Tongue (tissue), 2 donors: Measurements from ENCODE around the gene PIK3IP1. TPM values are rescaled to one million over a fixed set of nuclear protein-coding genes. Genes with fewer than 3 reads are reported as not detected.
A peak's percentile ranks its signal among the peaks of the same experiment; 100 is the strongest.

Experiments used
- DNase-seq: peaks from one replicate; pipeline ENCODE4 v3.0.0-alpha.2; 2015
- total RNA-seq: library from RNA; depleted of rRNA; stranded (reverse); fragments of >200 nt; gene quantifications from one replicate; pipeline ENCODE4 v1.2.3, GENCODE V29; 2014

Gene PIK3IP1
- total RNA-seq, 1 donor from 2014 or later = 16.7 TPM

DNA sequence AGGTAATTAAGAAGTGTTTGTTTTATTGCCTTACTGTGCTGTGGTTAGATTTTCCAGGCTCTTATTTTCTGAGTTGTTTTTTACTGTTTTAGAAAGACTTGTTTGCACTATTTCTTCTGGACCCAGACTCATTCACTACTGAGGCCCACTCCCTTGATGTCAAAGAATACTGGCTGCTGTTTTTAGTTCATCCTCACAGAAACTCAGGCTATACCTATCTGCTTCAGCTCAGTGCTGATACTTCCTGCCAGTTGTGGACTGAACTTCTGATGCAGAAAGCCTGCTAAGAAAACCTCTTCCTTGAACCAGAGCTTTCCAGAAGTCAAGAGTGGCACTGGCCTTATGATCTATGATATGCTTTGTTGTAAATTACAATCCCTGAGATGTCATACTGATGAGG, 15.9 kb upstream of the PIK3IP1 start:
- DNase-seq = no peak

DNA sequence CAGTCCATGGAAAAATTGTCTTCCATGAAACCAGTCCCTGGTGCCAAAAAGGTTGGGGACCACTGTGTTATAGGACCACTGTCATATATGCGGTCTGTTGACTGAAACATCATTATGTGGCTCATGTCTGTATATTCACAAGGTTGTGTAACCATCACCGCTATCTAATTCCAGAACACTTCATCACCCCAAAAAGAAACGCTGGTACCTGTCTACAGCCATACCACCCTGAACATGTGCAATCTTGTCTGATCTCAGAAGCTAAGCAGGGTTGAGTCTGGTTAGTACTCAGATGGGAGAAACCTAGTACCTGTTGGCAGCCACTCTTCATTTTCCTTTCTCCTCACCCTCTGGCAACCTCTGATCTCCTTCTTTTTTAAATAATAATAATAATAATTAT, 12.9 kb upstream of the PIK3IP1 start:
- DNase-seq = no peak

DNA sequence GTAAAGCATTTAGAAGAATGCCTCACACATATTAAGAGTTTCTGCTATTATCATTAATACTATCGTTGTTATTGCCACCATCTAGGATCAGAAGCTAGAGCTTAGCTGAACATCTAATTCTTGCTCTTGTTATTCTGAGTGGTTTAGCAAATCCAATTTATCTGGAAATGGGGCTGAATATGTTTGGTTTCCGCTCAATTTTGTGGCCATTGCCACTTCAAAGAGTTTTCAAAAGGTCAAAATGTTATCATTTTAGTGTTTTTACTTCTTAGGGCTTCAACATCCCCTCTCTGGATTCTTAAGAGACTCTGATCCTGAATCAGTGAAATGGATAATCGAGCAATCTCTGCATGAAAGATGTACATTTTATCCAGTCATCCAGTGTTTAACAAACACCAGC, 10.2 kb upstream of the PIK3IP1 start:
- DNase-seq = no peak

DNA sequence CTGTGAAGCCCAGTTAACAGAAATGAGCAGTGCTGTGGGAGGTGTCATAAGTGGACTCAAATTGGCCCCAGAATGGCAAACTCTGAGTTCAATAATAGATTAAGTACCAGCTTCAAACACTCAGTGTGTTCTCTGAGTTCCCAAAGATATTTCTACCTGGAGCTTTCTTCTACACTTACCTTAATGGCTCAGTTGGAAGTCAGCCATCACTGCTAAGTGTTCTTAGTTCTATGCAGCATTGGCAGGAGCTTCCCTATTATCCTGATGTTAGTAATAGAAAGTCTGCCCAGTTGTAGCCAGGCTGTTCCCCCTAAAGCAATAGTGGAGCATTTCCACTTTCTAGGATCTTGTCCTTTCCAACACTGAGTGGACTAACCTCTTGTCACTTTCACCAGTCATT, 9.7 kb upstream of the PIK3IP1 start:
- DNase-seq = no peak

DNA sequence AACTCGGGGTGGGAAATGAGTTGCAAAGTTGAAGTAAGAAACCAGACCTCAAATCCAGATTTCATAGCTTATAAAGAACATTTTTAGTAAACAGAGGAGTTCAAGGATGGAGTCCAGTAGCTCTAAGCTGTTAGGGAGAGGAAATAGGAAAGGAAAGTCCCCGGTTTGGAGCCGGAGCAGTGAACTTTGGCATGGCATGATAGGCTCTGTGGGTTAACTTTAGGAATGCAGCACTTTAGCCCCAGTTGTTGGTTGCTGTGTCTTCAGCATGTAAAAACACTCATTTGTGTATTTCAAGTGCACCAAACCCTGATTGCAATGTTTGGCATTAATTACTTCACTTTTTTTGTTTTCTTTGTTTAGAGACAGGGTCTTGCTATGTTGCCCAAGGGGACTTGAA, 8.6 kb upstream of the PIK3IP1 start:
- DNase-seq = no peak

DNA sequence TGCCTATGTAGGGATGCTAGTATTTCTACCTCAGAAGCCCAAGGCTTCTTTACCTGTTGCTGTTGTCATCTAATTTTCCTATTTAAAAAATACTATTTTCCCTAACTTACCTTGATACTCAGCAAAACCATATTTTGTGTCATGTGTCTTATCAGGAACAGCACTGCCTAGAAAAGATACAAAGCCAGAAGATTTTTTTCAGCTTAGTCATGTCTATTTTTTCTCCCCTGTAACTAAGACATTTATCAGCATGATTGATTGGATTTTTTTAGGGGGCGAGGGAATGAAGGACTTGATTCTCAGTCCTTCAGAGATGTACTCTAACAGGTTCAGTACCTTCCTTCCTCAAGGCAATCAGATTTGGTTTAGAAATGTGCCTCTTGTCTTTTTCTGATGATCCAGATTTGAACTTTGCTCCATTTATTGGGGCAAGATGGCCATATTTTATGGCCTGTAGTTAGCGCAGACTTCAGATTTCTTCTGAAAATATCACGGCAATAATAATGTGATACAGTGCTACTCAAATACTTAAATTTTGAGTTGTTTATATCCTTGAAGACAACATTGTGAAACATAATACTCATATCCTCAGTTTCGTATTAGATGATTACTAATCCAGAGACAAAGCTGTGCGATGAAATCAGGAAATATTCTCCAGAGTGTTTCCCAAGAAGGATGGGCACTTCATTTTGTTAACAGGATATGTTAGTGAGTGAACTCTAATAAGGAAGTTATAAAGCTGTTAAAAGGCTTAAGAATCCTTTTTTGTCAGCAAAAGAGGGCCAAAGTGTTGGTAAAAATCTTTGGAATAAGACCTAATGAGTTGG, 3.8 kb upstream of the PIK3IP1 start:
- DNase-seq = no peak

DNA sequence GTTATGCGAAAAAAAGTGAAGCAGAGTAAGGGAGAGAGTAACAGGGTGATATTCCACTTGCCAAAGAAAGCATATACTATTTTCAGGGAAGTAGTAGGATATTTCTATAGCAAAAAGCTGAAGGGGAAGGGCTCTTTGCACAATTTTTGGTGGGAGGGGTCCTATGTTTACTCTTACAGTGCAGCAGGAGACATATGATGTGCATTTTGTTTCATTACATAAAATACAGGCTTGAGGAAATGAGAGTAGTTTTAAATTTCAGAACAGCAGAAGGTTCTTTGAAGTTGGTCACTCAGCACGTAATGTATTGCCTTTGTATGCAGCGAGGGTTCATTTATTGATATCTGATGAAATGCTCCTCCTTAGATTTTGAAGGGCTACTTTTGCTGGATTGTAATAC, 3.1 kb upstream of the PIK3IP1 start:
- no peak for DNase-seq

DNA sequence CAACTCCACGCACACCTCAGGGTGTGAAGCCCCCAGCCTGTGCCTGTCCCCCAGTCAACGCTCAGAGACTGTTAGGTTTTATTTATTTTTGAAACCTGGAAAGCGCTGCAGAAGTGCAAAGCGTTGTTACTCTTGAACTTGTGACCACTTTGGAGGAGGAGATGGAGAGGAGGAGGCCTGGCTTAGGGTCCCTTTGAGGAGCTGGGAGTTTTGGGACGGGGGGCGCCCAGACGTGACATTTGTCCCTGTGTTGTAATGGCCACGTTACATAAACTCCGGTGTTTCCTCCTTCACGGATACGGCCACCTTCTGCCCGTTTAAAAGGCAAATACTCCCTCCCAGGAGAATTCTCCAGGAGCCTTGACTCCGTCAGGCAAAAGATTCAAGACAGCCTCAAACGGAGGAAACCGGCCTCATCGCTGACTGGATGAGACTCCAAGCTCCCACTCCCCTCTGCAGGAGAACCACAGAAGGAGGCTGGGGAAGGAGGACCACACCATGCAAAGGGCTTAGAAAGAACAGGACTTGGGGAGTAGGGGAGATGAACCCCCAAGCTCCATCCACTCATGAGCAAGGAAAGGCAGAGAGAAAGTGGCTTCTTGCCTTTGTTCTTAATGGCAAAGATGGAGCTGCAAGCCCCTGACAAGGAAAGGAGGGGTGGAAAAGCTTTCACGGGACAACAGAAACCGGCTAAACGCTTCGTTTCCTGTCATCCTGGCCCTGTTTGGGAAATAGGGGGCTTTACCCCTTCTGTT, 630 bp downstream of the PIK3IP1 start:
- DNase-seq = no peak

DNA sequence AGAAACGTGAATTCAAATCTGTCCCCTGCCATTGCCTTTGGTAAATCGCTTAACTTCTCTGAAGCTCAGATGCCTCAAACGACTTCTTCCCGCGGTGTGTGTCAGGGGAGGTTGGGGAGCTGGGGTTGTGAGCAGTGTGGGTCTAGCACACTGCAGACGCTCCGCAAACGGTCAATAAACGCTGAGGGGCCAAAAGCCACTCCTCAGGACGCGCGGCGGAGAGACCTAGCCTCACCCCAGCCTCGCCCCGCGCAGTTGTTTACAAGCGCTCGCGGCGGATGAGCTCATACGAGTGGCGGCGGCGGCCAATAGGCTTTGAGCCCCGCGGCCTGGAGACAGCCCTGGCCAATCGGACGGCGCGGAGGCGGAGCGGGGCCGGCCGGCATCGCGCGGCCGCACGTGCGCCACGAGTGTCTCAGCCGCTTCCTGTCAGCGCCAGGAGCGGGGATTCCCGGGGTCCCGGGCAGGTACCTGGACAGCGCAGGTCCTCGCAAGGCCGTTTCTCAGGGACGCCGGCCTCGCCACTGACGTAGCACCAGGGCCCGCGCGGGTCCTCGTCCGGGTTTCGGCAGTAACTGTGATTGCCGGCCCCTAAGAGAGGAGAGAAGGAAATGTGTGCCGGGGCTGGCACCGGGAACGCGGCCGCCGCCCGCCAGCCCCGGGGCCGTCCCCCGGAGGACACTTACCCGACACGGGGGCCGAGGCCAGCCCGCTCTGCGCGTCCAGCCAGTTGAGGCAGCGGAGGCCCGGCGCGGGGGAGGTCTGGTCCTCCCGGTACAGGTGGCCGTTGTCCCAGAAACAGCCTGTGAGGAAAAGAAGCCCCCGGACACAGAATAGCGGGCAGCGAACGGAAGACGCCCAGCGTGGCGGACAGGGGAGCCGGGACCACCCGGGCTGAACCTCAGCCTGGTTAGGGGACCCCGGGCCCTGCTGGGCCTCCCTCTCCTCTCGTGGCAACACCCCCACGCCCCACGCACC, 1.5 kb downstream of the PIK3IP1 start:
- DNase-seq = peak; percentile 96

DNA sequence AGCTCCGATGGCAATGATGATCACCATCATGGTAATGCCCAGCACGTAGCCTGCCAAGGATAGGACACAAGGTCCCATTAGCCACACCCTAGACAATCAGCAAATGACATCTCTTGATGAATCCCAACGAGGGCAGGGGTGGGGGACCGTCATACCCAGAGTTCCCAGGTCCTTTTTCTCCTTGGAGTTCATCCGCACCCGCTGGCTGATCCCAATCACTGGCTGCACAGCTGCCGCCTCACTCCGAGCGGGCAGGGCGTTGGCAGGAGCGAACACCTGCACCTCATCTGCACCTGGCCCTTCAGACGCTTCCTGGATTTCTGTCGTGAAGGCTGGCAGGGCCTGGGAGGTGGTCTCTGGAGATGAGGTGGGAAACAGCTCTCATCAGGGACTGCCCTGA, 2.9 kb downstream of the PIK3IP1 start:
- no peak for DNase-seq

DNA sequence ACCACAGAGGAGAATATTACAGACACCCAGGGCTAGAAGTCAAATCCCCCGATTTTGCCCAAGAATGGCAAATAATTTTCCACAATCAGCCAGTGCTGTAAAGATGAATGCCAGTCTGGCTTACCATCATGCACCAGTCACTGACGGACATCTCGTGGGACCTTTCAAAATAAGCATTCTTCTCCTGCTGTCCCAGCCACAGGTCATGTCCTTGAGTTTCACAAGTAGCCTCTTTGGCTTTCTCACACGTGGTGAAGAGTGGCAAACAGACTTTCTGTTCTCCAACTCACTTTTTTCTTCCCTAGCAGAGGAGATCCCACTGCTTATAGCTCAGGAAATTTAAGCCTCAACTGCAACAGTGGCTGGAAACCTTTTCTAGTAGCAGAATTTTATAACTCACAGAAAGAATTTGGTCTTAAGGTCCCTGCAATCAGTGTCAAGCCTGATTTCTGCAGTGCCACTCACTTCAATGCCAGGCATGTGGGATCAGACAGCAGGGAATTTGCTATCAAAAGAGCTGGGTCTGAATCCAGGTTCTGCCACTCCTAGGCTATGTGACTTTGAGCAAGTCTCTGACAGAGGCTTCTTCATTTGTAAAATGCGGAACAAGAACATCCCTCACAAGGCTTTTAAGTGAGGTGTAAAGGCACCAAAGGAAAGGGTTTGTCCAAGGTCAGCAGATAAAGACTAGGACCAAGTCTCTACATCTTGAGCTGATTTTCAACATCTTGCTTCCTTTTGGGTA, 3.6 kb downstream of the PIK3IP1 start:
- no peak for DNase-seq

DNA sequence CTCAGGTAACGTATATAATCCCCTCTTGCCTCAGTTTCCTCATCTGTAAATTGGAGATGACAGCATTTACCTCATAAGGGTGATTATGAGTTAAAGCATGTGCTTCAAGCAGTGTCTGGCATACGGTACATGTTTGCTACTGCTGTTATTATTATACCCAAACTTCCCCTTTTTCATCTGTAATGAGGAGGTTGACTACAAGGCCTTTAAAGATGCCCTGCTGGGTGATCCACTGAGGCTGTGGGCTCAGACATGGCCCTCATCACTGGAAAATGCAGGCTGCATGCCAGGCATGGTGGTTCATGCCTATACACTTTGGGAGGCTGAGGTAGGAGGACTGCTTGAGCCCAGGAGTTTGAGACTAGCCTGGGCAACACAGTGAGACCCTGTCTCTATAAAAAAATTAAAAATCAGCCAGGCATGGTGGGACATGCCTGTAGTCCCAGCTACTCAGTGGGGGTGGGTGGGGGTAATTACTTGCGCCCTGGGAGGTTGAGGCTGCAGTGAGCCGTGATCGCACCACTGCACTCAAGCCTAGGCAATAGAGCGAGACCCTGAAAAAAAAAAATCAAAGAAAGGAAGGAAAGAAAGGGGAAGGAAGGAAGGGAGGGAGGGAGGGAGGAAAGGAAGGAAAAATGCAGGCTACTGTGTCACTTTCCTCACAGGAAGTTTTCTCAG, 4.3 kb downstream of the PIK3IP1 start:
- no peak for DNase-seq

DNA sequence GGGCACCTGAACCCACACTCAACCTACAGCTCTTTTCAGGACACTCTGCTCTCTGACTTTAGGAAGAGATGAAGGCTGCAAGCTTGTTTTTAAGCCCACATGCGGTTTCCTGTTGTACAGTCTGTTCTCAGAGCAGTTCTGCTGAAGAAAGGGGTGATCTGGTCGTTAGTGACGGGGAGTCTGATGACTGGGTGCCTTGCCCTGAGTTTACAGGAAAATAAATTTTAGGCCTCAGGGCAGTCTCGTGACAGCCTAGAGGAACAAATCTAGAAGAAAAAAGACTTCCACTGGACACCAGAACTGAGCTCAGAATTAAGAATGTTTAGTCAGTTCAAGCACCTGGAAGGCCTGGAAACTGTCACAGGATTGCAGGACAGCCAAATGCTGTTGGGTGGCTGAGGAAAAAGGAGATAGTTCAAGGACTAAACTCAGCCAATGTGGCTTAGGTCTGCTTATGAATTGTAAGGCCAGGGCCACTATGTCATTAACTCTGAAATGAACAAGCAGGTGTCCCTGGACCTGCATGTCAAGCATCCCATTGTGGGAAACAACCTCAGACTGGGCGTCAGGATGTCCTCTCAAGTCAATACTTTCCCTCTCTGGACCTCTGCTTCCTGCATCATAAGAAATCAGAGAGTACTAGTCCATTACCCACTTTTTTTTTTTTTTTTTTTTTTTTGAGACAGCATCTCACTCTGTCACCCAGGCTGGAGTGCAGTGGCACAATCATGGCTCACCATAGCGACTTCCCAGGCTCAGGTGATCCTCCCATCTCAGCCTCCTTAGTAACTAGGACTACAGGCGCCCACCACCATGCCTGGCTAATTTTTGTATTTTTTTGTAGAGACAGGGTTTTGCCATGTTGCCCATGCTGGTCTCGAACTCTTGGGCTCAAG, 5.7 kb downstream of the PIK3IP1 start:
- DNase-seq = peak; percentile 48

DNA sequence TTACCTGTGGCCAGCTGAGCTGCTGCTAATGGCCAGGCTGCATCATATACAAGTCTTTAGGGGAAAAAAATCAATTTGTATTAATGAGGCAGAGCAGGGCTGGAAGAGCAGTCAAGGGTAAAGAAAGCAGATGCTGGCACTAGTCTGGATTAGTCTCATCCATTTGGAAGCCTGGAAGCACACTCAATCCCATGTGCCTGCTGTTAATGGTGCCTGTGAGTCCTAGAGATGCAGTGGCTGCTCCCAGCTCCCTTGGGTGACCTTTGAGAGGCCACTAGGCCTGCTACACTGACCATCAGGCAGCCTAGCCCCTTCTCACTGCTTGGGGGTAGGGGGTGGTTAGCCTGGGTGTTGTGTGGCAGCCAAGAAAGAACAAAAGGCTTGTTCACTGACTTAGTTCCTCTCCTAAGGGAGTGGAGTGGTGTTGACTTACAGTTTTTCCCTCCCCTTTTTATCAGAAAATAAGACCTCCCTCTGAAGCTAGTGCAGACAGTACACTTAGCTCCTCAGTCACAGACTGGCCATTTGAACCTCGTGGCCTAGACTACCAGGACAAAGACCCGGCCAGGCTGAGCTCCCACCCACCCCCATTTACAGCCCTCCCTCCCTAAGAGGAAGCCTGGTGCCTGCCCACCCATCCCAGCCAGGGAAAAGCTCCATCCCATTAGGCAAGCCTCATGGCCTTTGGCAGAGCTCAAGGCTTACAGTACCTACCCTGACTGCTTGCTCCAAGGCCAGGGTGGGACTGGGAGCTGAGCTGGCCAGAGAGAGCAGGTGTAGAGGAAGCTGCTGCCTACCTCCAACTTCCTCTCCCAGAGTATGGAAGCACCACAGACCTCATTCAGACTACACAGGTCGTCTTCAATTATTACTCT, 7.8 kb downstream of the PIK3IP1 start:
- DNase-seq = peak; percentile 23

DNA sequence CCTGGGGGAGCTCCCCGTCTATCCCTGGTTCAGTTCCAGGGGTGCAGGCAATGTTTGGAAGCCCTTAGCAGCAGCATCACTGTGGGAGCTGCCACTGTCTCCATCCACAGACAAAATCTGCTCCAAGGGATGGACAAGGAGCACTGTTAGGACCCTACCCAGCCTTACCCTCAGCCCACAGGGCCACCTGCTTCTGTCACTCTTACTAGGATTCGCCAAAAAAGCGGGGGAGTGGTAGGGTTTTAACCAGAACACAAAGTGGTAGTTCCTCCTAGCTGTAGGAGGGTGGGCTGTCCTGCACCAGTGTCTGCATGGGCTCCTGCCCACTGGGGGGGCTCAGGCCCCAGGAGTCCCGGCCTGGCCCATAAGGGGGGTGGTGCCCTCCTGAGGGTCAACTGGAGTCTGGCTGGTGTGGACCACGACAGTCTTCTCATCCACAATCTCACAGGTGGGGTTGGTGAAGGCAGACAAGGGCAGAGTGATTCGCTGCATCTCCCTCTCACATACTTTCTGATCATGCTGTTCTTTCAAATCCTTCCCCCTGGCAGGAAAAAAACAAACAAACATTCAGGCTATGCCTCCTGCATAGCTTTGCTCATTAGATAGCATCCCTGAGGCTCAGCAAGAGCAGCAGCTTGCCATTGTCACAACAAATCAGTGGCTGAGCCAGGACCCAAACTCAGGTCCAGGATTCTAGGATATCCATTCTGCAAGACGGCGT, 9.4 kb downstream of the PIK3IP1 start:
- peak; percentile 54 for DNase-seq

DNA sequence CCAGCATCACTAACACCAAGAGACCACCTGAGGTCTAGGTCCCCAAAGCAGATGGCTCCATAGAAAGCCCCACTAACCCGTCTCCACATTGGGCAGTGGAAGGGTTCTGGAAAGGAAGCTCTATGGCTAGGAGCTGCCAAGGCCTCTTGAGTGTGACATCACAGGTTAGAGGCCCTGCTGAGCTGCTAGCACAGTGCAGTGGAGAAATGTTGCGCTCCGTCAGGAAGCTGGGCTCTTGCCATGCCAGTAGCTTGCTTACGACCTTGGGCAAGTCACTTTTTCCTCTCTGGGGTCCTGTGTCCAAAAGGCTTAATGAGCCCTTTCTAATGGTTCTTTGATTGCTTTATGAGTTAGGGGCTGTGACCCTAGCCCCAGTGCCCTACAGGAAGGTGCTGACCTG, 10.6 kb downstream of the PIK3IP1 start:
- no peak for DNase-seq

DNA sequence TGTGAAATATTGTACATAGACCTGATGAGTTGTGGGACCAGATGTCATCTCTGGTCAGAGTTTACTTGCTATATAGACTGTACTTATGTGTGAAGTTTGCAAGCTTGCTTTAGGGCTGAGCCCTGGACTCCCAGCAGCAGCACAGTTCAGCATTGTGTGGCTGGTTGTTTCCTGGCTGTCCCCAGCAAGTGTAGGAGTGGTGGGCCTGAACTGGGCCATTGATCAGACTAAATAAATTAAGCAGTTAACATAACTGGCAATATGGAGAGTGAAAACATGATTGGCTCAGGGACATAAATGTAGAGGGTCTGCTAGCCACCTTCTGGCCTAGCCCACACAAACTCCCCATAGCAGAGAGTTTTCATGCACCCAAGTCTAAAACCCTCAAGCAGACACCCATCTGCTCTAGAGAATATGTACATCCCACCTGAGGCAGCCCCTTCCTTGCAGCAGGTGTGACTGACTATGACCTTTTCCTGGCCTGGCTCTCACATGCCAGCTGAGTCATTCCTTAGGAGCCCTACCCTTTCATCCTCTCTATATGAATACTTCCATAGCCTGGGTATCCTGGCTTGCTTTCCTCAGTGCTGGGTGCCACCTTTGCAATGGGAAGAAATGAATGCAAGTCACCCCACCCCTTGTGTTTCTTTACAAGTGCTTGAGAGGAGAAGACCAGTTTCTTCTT, 12.3 kb downstream of the PIK3IP1 start:
- no peak for DNase-seq

DNA sequence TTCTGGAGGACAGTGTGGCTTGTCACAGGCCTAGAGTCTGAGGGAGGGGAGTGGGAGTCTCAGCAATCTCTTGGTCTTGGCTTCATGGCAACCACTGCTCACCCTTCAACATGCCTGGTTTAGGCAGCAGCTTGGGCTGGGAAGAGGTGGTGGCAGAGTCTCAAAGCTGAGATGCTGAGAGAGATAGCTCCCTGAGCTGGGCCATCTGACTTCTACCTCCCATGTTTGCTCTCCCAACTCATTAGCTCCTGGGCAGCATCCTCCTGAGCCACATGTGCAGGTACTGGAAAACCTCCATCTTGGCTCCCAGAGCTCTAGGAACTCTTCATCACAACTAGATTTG, 13.0 kb downstream of the PIK3IP1 start:
- no peak for DNase-seq
